Vagina (tissue), 2 donors: ENCODE measurements around the gene GOLGA2. TPM values are rescaled to one million over a fixed set of nuclear protein-coding genes. Genes with fewer than 3 reads are reported as not detected.

Source experiments
- DNase-seq, 2 donors: peaks; one replicate each; pipeline ENCODE4 v3.0.0-alpha.2; 2017; ENCODE audit errors: extremely low spot score in 2 of 2
- H3K27ac ChIP-seq: fragments of 200-600 bp; sonication (generic); one replicate; pipeline ENCODE4 v1.5.1; 2019
- H3K27me3 ChIP-seq: fragments of 200-600 bp; sonication (generic); one replicate; pipeline ENCODE4 v1.5.1; 2019
- H3K36me3 ChIP-seq, 2 donors: fragments of 200-600 bp; sonication (generic); one replicate each; pipeline ENCODE4 v1.5.1; 2017 to 2019
- H3K4me1 ChIP-seq: fragments of 200-600 bp; sonication (generic); one replicate; pipeline ENCODE4 v1.5.1; 2019
- H3K4me3 ChIP-seq, 2 donors: fragments of 200-600 bp; sonication (generic); 1 replicate in 1 of 2; 2 replicates in 1 of 2; pipeline ENCODE4 v1.5.1; 2016 to 2019
- H3K9me3 ChIP-seq: fragments of 200-600 bp; sonication (generic); one replicate; pipeline ENCODE4 v1.5.1; 2019
- CTCF ChIP-seq, 3 experiments: fragments of 450-650 bp in 2 of 3; fragments of 200-600 bp in 1 of 3; sonication (generic) in 1 of 3; IDR thresholded peaks; one replicate each; pipeline ENCODE4 v1.5.1; 2017 to 2019; ENCODE audit warnings: antibody characterized with exemption in 3 of 3, mild to moderate bottlenecking in 2 of 3, moderate library complexity in 2 of 3
- POLR2A ChIP-seq, 2 donors: fragments of 450-650 bp; IDR thresholded peaks; one replicate each; pipeline ENCODE4 v1.6.1; 2017; ENCODE audit warnings: antibody characterized with exemption in 2 of 2, mild to moderate bottlenecking in 2 of 2, moderate library complexity in 2 of 2
- POLR2AphosphoS5 ChIP-seq, 2 donors: sonication (generic); formaldehyde crosslinking; IDR thresholded peaks; one replicate each; pipeline ENCODE4 v1.9.0; 2017; ENCODE audit warnings: antibody characterized with exemption in 2 of 2, mild to moderate bottlenecking in 2 of 2, low read depth in 1 of 2; ENCODE audit not compliant: insufficient read depth in 1 of 2
- intact Hi-C: fragments of 100-400 bp; cut with DNase I; formaldehyde crosslinking; loops from one replicate; pipeline ENCODE4 v1.15.1; 2023
- total RNA-seq: library from RNA; depleted of rRNA; stranded (reverse); fragments of >200 nt; gene quantifications from one replicate; pipeline ENCODE4 v1.2.3, GENCODE V29; 2016

Gene GOLGA2
- total RNA-seq, 1 donor from 2014 or later = 84.5 TPM

GRCh38 chr9:128249908-128250838 lies 25.6 kb downstream of the GOLGA2 start:
- H3K4me3 ChIP-seq = peak overlapping the region; percentile 17 to 38
- DNase-seq = no peak
- H3K9me3 ChIP-seq = no peaks in the 10 kb centered on the region
- TF ChIP-seq POLR2AphosphoS5 (IDR thresholded peaks at IDR 0.05; ENCODE audit: insufficient read depth in 1 of 2, low read depth in 1 of 2) (no peak), POLR2A (IDR thresholded peaks at IDR 0.05) (no peak), CTCF (IDR thresholded peaks at IDR 0.05) (no peak)
- intact Hi-C loops = no loop called here
- H3K27ac ChIP-seq = peak overlapping the region; percentile 4
- peaks cover 23% of the 10 kb centered on the region for H3K4me1 ChIP-seq
- no peaks in the 10 kb centered on the region for H3K27me3 ChIP-seq
- no peaks in the 10 kb centered on the region for H3K36me3 ChIP-seq

- no peak for DNase-seq
- Histone ChIP-seq H3K27ac (no peak overlapping the region), H3K4me3 (no peak overlapping the region), H3K4me1 (peaks cover 25% of the 10 kb centered on the region), H3K36me3 (no peaks in the 10 kb centered on the region), H3K9me3 (no peaks in the 10 kb centered on the region), H3K27me3 (no peaks in the 10 kb centered on the region)
- TF ChIP-seq POLR2AphosphoS5 (IDR thresholded peaks at IDR 0.05; ENCODE audit: insufficient read depth in 1 of 2, low read depth in 1 of 2) (no peak), CTCF (IDR thresholded peaks at IDR 0.05) (no peak), POLR2A (IDR thresholded peaks at IDR 0.05) (no peak)
- intact Hi-C loops = no loop called here
These were observed 26.3 kb downstream of the GOLGA2 start for GRCh38 chr9:128249558-128249907.

DNA sequence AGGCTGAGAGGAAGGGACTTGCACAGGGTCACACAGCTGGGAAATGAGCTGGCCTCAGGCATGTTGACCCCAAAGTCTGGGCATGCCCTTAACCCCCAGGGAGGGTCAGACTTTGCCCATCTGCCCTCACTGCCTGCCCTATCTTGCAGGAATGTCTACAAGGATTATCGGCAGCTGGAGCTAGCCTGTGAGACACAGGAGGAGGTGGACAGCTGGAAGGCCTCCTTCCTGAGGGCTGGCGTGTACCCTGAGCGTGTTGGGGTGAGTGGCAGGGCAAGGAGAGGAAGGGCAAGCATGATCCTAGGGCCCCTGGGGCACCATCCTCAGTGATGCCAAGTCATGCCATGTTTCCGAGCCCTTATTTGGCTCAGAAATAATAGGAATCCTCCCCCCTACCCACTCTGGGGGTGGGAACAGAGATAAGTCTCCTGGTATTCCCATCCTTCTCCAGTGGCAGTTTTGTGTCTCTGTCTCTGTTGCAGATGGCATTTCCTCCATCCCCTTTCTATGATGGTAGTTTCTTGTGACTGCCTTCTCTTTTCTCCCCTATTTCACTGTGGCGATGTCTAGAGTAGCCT lies 28.5 kb downstream of the GOLGA2 start:
- no peaks in the 10 kb centered on the region for H3K36me3 ChIP-seq
- H3K4me3 ChIP-seq = no peak overlapping the region
- no peaks in the 10 kb centered on the region for H3K9me3 ChIP-seq
- intact Hi-C loops = no loop called here
- peaks cover 31% of the 10 kb centered on the region for H3K4me1 ChIP-seq
- DNase-seq = no peak
- H3K27me3 ChIP-seq = no peaks in the 10 kb centered on the region
- peak overlapping the region; percentile 85 for H3K27ac ChIP-seq
- TF ChIP-seq POLR2A (IDR thresholded peaks at IDR 0.05) (no peak), POLR2AphosphoS5 (IDR thresholded peaks at IDR 0.05; ENCODE audit: insufficient read depth in 1 of 2, low read depth in 1 of 2) (no peak), CTCF (IDR thresholded peaks at IDR 0.05) (no peak)

DNA sequence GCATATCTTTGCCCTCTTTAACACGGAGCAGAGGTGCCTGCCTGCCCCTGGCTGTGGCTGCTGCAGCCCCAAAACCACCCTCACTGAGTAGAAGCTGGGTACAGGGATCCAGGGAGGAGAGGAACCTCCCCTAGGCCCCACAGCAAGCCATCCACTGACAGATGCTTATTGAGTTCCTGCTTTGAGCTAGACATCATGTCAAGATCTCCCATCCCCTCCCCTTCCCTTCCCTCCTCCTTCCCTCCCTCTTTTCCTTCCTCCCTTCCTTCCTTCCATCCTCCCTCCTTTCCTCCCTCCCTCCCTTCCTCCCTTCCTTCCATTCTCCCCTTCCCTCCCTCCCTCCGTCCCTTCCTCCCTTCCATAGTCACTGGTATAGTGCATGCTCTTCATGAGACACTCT lies 29.3 kb downstream of the GOLGA2 start:
- intact Hi-C loops = no loop called here
- H3K27ac ChIP-seq = peak overlapping the region; percentile 85
- no peaks in the 10 kb centered on the region for H3K27me3 ChIP-seq
- DNase-seq = no peak
- TF ChIP-seq CTCF (IDR thresholded peaks at IDR 0.05) (no peak), POLR2A (IDR thresholded peaks at IDR 0.05) (no peak), POLR2AphosphoS5 (IDR thresholded peaks at IDR 0.05; ENCODE audit: insufficient read depth in 1 of 2, low read depth in 1 of 2) (no peak)
- H3K4me1 ChIP-seq = peaks cover 38% of the 10 kb centered on the region
- H3K4me3 ChIP-seq = no peak overlapping the region
- H3K9me3 ChIP-seq = no peaks in the 10 kb centered on the region
- no peaks in the 10 kb centered on the region for H3K36me3 ChIP-seq
